PC-9 (cell line): Measurements from ENCODE around the gene NTNG2. TPM values are rescaled to one million over a fixed set of nuclear protein-coding genes. Genes with fewer than 3 reads are reported as not detected.

Experiments used
- BruUV-seq: library from RNA; stranded (reverse); fragments of 400-500 nt; replicated peaks from 2 replicates; lab custom pipeline; 2021; lab: Mats Ljungman, UMichigan
- CTCF ChIA-PET: fragments of 300-600 bp; sonication (Branson Sonifier 250); formaldehyde crosslinking; loops from one replicate; lab custom pipeline; 2022; ENCODE audit warnings: antibody characterized with exemption; lab: Charles Lee
- POLR2A ChIA-PET: fragments of 300-600 bp; sonication (Branson Sonifier 250); formaldehyde crosslinking; loops from one replicate; lab custom pipeline; 2022; ENCODE audit warnings: antibody characterized with exemption; ENCODE audit not compliant: unreplicated experiment; lab: Charles Lee
- DNase-seq, 2 experiments: peaks; one replicate each; pipeline versions ENCODE4 v3.0.0 to v3.0.0-alpha.2; 2015 to 2022; ENCODE audit warnings: mixed read lengths in 1 of 2
- H2AFZ ChIP-seq: fragments of 200-600 bp; sonication (generic); 2 replicates; pipeline ENCODE4 v1.8.1; 2017; ENCODE audit warnings: antibody characterized with exemption
- H3F3A ChIP-seq: fragments of 200-600 bp; sonication (generic); 2 replicates; pipeline ENCODE4 v1.8.1; 2017; ENCODE audit warnings: antibody characterized with exemption, mild to moderate bottlenecking, low read depth; ENCODE audit not compliant: insufficient read depth
- H3K27ac ChIP-seq: fragments of 200-600 bp; sonication (generic); 2 replicates; pipeline ENCODE4 v1.6.1; 2016; ENCODE audit warnings: mixed run types
- H3K27me3 ChIP-seq: fragments of 200-600 bp; sonication (generic); 2 replicates; pipeline ENCODE4 v1.6.1; 2016; ENCODE audit warnings: low read depth, mixed run types; ENCODE audit not compliant: insufficient read depth
- H3K36me3 ChIP-seq: fragments of 200-600 bp; sonication (generic); 2 replicates; pipeline ENCODE4 v1.6.1; 2016; ENCODE audit warnings: low read depth, mixed run types
- H3K4me1 ChIP-seq: fragments of 200-600 bp; sonication (generic); replicated peaks from 2 replicates; pipeline ENCODE4 v1.6.1; 2016; ENCODE audit warnings: mixed run types; ENCODE audit not compliant: insufficient read depth
- H3K4me2 ChIP-seq: fragments of 200-600 bp; sonication (generic); 2 replicates; pipeline ENCODE4 v1.6.1; 2017; ENCODE audit warnings: mixed run types
- H3K4me3 ChIP-seq: fragments of 200-600 bp; sonication (generic); 2 replicates; pipeline ENCODE4 v1.6.1; 2016; ENCODE audit warnings: mixed run types
- H3K79me2 ChIP-seq: fragments of 200-600 bp; sonication (generic); 2 replicates; pipeline ENCODE4 v1.6.1; 2017; ENCODE audit warnings: low read depth, mixed run types
- H3K9me2 ChIP-seq: fragments of 200-600 bp; sonication (generic); 2 replicates; pipeline ENCODE4 v1.8.1; 2017; ENCODE audit warnings: mild to moderate bottlenecking; ENCODE audit not compliant: insufficient read depth
- H3K9me3 ChIP-seq: fragments of 200-600 bp; sonication (generic); 2 replicates; pipeline ENCODE4 v1.8.1; 2016; ENCODE audit warnings: low read depth; ENCODE audit not compliant: insufficient read depth
- H4K20me1 ChIP-seq: fragments of 200-600 bp; sonication (generic); 2 replicates; pipeline ENCODE4 v1.8.1; 2017; ENCODE audit not compliant: insufficient read depth
- CTCF ChIP-seq: fragments of 200-600 bp; sonication (generic); conservative IDR thresholded peaks from 2 replicates; pipeline ENCODE4 v1.6.1; 2017; ENCODE audit warnings: mixed run types, antibody characterized with exemption, mild to moderate bottlenecking, moderate library complexity
- EZH2 ChIP-seq: fragments of 200-600 bp; sonication (generic); IDR thresholded peaks from 2 replicates; pipeline ENCODE4 v1.8.0; 2017; ENCODE audit warnings: antibody characterized with exemption, low read depth
- intact Hi-C: fragments of 100-400 bp; cut with micrococcal nuclease; formaldehyde crosslinking; loops from one replicate; pipeline ENCODE4 v1.10.0; 2022; ENCODE audit not compliant: unreplicated experiment
- total RNA-seq: library from RNA; stranded (reverse); gene quantifications from 2 replicates; pipeline ENCODE4 v1.2.3, GENCODE V29; 2021

The NTNG2 gene
- total RNA-seq, 1 experiment from 2014 or later: not detected

- Histone ChIP-seq H3F3A (0 out of 2 replicates have a peak, but pooled peaks cover 4% of the 10 kb centered on the region), H2AFZ (no peak overlapping the region), H3K4me2 (no peak overlapping the region), H3K79me2 (no peaks in the 10 kb centered on the region), H3K4me1 (no peaks in the 10 kb centered on the region), H4K20me1 (0 out of 2 replicates have a peak, but pooled peaks cover 3% of the 10 kb centered on the region), H3K4me3 (no peak overlapping the region), H3K9me2 (no peaks in the 10 kb centered on the region), H3K36me3 (peaks cover 16% of the 10 kb centered on the region; the same call in 1 of the 2 replicates), H3K9me3 (no peaks in the 10 kb centered on the region), H3K27me3 (no peaks in the 10 kb centered on the region), H3K27ac (no peak overlapping the region)
- intact Hi-C loops: no loop called here
- no peak for TF ChIP-seq EZH2
- TF ChIP-seq CTCF: no peak
- BruUV-seq: no TSS peak
- ChIA-PET CTCF (no interaction called here), POLR2A (no interaction called here)
- no peak for DNase-seq
These were observed 126.5 kb downstream of the NTNG2 start for GRCh38 chr9:132288361-132288760.

- no peak overlapping the region for H3K4me2 ChIP-seq
- no TSS peak for BruUV-seq
- H3K27me3 ChIP-seq: no peaks in the 10 kb centered on the region
- H3K79me2 ChIP-seq: no peaks in the 10 kb centered on the region
- H3K4me1 ChIP-seq: no peaks in the 10 kb centered on the region
- H3K27ac ChIP-seq: no peak overlapping the region
- ChIA-PET CTCF (no interaction called here), POLR2A (no interaction called here)
- no peak overlapping the region for H3K4me3 ChIP-seq
- H4K20me1 ChIP-seq: 0 out of 2 replicates have a peak, but pooled peaks cover 3% of the 10 kb centered on the region
- 0 out of 2 replicates have a peak, but pooled peaks cover 4% of the 10 kb centered on the region for H3F3A ChIP-seq
- peaks cover 16% of the 10 kb centered on the region; the same call in 1 of the 2 replicates for H3K36me3 ChIP-seq
- no peaks in the 10 kb centered on the region for H3K9me3 ChIP-seq
- H3K9me2 ChIP-seq: no peaks in the 10 kb centered on the region
- no peak for TF ChIP-seq EZH2
- TF ChIP-seq CTCF: no peak
- intact Hi-C loops: no loop called here
- H2AFZ ChIP-seq: no peak overlapping the region
- DNase-seq: no peak
These were observed 127.1 kb downstream of the NTNG2 start for GRCh38 chr9:132288966-132289365.

- Histone ChIP-seq H3K4me1 (no peaks in the 10 kb centered on the region), H2AFZ (no peak overlapping the region), H3K9me2 (no peaks in the 10 kb centered on the region), H3K36me3 (peaks cover 21% of the 10 kb centered on the region), H3K4me2 (no peak overlapping the region), H4K20me1 (0 out of 2 replicates have a peak, but pooled peaks cover 3% of the 10 kb centered on the region), H3K27ac (no peak overlapping the region), H3K4me3 (no peak overlapping the region), H3K9me3 (no peaks in the 10 kb centered on the region), H3F3A (0 out of 2 replicates have a peak, but pooled peaks cover 4% of the 10 kb centered on the region), H3K27me3 (no peaks in the 10 kb centered on the region), H3K79me2 (no peaks in the 10 kb centered on the region)
- BruUV-seq: no TSS peak
- CTCF ChIA-PET: no interaction called here
- intact Hi-C loops: no loop called here
- TF ChIP-seq CTCF (no peak), EZH2 (no peak)
- POLR2A ChIA-PET: no interaction called here
- no peak for DNase-seq
These were observed 131.4 kb downstream of the NTNG2 start for GRCh38 chr9:132293145-132293721.

Other genes with a start within 250 kb of the NTNG2 start
- gene MED27, start 82.2 kb upstream of the NTNG2 start, total RNA-seq: 28.4 and 31.2 TPM in 2 replicates
- 21.2 and 23.5 TPM in 2 replicates for gene SETX, start 192.9 kb downstream of the NTNG2 start, total RNA-seq
- gene TTF1, start 244.8 kb downstream of the NTNG2 start, total RNA-seq: 16.0 and 18.5 TPM in 2 replicates
- gene CFAP77, start 248.2 kb downstream of the NTNG2 start, total RNA-seq: not detected in 2 replicates